ENCODE results near the gene SPG7. TPM values are rescaled to one million over a fixed set of nuclear protein-coding genes. Genes with fewer than 3 reads are reported as not detected.
A peak's percentile ranks its signal among the peaks of the same experiment; 100 is the strongest.

Gene SPG7
- total and polyA plus RNA-seq, 11 donors: 84.0 to 168 (median 95.9) TPM

DNA sequence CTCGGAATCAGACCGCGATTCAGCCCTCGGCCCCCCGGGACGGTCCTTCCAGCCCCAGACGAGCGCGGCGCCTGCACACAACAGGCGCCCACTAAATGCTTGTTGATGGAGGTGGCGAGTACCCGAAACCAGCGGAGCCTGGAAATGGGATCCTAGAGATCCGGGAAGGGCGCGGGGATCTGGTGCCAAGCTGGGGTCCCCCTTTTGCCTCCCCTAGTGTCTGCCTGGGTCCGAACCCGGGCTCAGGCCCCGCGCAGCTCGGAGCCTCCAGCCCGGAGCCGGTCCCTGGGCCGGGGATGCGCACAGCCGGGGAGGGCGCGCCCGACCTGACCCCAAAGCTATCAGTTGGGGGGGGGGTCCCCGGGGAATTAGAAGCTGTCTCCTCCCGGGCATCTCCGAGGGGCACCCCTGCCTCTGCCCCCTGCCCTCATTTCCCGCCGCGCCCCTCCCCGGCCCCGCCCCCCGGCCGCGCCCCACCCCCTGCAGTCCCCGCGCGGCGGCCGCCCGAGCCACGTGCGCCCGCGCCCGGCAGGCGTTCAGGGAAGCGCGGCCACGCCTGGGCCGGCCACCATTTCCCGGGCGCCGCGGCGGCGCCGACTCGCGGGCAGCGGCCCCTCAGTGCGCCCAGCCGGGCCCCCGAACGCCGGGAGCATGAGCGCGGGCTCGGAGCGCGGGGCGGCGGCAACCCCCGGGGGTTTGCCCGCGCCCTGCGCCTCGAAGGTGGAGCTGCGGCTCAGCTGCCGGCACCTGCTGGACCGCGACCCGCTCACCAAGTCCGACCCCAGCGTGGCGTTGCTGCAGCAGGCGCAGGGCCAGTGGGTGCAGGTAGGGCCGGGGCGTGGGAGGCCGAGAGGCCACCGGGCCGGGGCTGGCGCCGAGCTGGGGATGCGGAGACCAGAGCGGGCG is 67.3 kb downstream of the SPG7 start, which contains the start of gene CPNE7:
Gene CPNE7 (plus strand): TSS at position 512 of the 906 bp plus-strand sequence. CDS start 140 bp downstream, at position 652.
- no peak for TF ChIP-seq CTCF (IDR thresholded peaks at IDR 0.05)
- no peak for TF ChIP-seq POLR2A (IDR thresholded peaks at IDR 0.05)
- WGBS, 4 donors: 1 to 5% (median 2%) methylated on average over 14 to 103 of the region's 103 CpGs
- no peaks in the 10 kb centered on the region for H3K9me3 ChIP-seq
- peak within 1 kb of the TSS; percentile 13 to 48 (median 34) for H3K4me3 ChIP-seq
- intact Hi-C loops (cut with DNase I): loop anchor here in 3 of 10 donors (2.0 to 10.0 kb wide), 2 partner anchors 65 to 69 kb away; no protein-coding TSS in a partner anchor
- peaks cover 23 to 62% (median 33%) of the 10 kb centered on the region in 9 donors for H3K27me3 ChIP-seq
- no peak within 1 kb of the TSS for H3K27ac ChIP-seq
- H3K36me3 ChIP-seq: no peaks in the 10 kb centered on the region
- DNase-seq (no peak), ATAC-seq (peak in 1 of 4 donors; percentile 20)
- peaks cover 4 to 27% (median 14%) of the 10 kb centered on the region in 12 donors for H3K4me1 ChIP-seq

DNA sequence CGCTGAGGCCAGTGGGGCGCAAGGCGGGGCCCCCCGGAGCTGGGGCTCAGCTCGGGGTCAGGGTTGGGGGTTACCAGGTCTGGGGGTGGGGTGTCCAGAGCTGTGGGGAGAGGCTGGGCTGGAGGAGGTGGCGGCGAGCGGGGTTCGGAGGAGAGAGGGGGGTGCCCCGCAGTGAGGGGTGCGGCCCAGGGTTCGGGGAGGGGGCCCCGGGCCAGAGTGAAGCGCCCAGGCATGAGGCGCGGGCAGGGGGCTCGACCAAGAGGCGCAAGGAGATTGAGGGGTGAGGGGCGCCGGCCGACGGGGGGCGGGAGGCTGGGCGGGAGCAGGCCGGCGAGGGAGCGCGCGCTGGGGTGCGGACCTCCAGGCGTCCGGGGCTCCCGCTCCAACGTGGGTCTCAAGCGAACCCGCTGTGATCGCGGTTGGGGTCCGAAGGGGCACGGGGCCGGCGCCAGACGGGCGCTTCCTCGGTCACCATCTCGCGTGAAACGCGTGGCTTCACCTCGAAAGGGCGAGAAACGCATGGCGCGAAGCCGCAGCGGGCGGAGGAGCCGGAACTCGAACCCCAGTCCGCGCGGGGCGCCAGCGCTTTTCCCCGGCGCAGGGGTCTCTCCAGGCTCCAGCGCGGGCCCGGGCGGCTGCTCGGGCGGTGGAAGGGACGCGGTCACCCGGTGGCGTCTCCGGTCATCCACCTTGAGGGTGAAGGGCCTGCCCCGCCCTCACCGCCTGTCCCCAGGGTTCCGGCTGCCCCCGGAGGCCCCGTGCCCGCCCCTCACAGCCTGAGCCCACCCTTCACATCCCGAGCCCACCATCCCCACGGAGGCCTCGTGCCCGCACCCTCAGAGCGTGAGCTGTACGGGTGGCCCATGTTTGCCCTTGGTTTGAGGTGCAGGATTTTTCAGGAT is 68.2 kb downstream of the SPG7 start:
- no peak for ATAC-seq
- Histone ChIP-seq H3K4me1 (peaks cover 4 to 27% (median 14%) of the 10 kb centered on the region in 12 donors), H3K27me3 (peaks cover 23 to 59% (median 33%) of the 10 kb centered on the region in 9 donors), H3K4me3 (peak overlapping the region in 4 of 12 donors; percentile 19 to 45 (median 32)), H3K9me3 (no peaks in the 10 kb centered on the region), H3K36me3 (no peaks in the 10 kb centered on the region), H3K27ac (no peak overlapping the region)
- no peak for DNase-seq
- TF ChIP-seq CTCF (IDR thresholded peaks at IDR 0.05): no peak
- TF ChIP-seq POLR2A (IDR thresholded peaks at IDR 0.05): no peak
- intact Hi-C loops (cut with DNase I): loop anchor here in 1 of 10 donors (10.0 kb wide), 1 partner anchor 68 kb away; no protein-coding TSS in a partner anchor
- 12 to 19% (median 15%) methylated on average over 45 to 89 of the region's 89 CpGs for WGBS, 4 donors

GRCh38 chr16:89577055-89577759 is 69.0 kb downstream of the SPG7 start:
- intact Hi-C loops (cut with DNase I): loop anchor here in 1 of 10 donors (10.0 kb wide), 1 partner anchor 68 kb away; no protein-coding TSS in a partner anchor
- 85 to 93% (median 90%) methylated on average over 24 to 25 of the region's 25 CpGs for WGBS, 4 donors
- Histone ChIP-seq H3K27me3 (peaks cover 23 to 53% (median 29%) of the 10 kb centered on the region in 9 donors), H3K4me1 (peaks cover 4 to 27% (median 14%) of the 10 kb centered on the region in 12 donors), H3K9me3 (no peaks in the 10 kb centered on the region), H3K36me3 (no peaks in the 10 kb centered on the region), H3K4me3 (no peak overlapping the region), H3K27ac (no peak overlapping the region)
- ATAC-seq: peak in 1 of 4 donors; percentile 23
- no peak for DNase-seq
- TF ChIP-seq POLR2A (IDR thresholded peaks at IDR 0.05) (no peak), CTCF (IDR thresholded peaks at IDR 0.05) (no peak)

All from heart left ventricle (tissue), 16 donors.